Measurements from ENCODE around the gene EGFL7. TPM values are rescaled to one million over a fixed set of nuclear protein-coding genes. Genes with fewer than 3 reads are reported as not detected.
"Not testable (repeated sequence)": the region's sequence is repeated elsewhere in the genome, so short reads cannot be mapped to it uniquely, and the experiment has no call there.

The EGFL7 gene
- polyA plus RNA-seq, 1 donor, result 90.8 TPM

DNA sequence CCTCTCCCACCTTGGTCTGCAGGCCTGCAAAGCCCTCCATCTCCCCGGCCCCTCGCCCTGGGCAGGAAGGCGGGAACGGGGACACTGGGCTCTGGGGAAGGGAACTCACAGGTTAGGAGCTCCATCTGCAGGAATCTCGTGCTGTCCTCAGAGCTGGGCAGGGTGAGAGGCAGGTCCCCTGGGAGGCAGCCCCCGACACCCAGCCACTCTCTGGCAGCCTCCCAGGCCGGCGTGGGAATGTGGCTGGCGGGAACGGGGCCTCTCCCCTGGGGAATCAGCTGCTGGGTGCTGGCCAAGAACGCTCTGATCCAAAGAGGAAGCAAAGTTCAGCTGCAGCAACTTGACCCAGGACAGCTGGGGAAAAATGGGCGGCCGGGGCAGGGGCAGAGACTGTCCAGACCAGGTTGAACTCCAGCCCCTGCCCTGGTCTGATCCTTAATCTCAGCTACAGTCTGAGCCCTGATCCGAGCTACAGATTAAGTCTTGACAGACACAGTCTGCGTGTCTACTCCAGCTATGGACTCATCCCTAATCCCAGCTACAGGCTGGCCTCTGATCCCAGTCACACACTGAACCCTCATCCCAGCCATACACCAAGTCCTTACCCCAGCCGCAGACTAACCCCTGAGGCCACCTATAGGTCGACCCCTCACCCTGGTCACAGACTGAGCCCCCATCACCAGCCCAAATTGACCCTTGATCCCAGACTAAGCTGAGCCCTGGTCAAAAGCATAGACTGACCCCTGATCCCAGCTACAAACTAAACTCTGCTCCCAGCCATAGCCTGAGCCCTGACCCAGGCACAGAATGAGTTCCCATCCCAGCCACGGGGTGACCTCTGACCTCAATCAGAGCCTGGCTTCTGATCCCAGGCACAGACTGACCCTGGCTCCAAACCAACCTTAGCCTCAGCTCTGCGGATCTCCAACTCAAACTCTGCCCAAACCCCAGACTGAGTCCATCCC, 37.3 kb upstream of the EGFL7 start:
- DNase-seq, result no peak

DNA sequence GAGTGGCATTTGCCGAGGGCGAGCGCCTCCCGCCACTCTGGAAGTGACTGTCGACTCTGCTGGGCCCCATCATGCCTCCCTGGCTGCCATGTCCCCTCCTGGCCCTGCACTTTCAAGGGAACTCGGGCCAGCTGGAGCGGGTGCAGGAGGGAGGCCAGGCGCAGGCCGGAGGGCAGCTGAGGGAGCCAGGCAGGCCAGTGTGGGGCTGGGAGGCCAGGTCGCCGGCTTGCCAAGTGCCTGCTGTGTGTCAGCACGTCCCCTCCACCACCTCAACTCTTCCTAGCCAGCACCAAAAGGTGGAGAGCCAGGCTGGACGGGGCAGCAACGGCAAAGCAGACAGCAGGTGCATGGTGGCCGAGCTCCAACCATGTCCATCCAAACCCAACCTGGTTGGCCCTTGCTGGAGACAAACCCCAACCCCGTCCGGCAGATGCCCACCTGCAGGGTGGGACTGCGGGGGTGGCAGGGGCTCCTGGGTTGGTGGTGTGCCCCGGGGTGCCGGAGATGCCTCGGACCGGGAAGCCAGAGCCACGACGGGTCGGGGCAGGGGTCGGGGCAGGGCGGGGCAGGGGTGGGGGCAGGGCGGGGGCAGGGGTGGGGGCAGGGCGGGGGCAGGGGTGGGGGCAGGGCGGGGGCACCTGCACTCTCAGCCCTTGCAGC, 36.5 kb upstream of the EGFL7 start:
- DNase-seq, result no peak

DNA sequence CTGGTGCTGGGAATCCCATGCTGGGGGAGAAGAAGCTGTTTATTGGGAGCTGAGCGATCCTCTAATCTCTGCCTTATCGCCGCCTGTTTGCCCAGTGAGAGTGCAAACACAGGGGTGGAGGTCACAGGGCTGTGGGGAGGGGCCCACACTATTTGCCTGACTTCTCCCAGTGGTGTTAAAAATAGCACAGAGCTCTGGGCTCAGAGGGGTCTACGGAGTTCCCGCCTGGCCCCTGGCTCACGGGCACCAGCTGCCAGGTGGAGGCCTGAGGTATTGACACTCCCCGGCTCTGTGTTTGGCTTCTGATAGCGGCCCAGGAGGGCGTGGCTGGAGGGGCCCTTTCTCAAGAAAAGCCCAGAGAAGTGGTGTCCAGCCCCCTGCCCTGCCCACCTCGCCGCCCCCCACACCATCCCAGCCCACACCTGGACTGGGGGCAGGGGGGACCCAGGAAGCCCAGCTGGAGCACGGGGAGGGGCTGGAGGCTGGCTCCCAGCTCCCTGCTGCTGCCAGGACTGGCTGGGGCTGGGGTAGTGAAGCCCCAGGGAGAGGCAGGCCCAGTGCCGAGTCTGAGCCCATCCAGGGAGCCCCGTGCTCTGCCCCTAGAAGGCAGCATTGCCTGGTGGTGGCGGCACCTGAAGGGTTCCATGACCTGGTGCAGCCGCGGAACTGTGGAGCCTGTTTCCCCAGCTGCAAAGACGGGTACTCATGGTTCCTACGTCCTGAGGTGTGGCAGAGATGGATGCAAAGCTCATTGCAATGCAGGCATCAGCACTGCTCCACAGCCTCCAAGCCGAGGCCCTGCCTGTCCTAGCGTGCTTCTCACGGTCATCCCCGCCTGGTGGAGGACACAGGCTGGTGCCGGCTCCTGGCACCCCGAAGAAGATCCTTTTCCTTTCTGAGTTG, 35.7 kb upstream of the EGFL7 start:
- no peak for DNase-seq

DNA sequence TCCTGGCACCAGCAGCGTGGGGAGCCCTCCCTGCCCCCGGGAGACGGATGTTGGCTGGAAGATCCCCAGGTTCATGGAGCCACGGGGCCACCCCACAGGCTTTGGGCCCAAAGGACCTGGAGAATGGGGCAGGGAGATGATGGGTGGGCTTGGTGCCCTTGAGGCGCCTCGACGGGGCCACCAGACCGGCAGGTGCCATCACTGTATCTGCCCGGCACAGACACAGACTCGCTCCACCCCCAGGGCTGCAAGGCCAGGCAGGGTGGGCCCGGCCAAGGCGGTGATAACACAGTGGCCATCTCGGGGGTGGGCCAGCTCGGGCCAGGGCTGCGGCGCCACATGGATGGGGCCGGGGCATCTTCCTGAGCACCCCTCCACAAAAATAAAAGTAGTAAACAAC, 35.0 kb upstream of the EGFL7 start:
- no peak for DNase-seq

DNA sequence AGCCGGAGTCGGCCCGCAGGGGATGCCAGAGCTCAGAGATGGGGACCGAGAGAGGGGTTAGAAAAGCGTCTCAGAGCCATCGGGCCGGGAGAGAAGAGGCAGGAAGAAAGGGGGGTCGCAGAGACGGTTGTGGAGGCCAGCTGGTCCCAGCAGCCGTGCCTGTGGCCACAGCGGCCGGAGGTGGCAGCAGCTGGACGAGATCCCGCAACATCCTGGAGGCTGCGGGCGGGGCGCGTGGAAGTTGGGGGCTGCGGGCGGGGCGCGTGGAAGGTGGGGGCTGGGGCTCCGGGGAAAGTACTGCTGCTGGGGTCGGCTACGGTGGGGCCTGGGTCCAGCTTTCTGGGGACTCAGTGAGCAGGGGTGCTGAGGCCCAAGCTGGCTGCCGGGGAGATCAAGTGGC, 34.4 kb upstream of the EGFL7 start:
- no peak for DNase-seq

DNA sequence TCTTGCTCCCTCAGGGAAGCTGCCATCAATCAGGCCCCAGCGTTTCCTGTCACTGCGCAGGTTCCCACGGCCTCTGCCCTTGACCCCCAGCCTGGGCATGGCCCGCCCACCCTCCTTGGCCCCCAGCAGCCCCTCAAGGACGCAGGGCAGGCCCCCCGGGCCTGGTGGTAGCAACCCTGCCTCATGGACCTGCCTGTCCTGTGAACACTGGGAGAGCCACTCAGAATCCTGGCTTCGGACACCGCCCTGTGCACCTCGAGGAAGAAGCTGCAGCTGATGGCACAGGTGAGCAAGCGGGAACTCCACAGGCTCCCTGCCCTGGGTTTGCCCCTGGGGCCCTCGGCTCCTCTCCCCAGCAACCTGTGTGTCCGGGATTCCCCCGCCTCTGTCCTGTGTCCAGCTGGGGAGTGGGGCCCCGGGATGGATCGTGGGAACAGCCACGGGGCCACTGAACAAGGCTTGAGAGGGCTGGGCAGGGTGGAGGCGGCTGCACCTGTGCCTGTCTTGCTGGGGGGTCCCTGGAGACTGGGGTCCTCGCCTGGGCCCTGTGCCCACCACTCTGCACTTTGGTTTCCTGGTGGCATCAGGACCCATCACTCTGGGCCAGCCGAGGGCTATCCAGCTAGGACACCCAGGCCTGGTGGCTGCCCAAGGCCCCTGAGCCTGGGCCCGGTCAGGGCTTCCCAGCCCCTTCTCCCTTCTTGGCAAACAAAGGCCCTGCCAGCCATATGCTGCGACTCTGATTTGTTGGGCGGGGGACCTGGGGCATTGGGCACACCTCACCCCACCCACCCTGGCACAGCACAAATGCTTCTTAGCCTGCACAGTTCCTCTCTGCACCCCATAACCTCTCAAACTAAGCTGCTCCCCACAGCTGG, 33.5 kb upstream of the EGFL7 start:
- DNase-seq, result no peak

DNA sequence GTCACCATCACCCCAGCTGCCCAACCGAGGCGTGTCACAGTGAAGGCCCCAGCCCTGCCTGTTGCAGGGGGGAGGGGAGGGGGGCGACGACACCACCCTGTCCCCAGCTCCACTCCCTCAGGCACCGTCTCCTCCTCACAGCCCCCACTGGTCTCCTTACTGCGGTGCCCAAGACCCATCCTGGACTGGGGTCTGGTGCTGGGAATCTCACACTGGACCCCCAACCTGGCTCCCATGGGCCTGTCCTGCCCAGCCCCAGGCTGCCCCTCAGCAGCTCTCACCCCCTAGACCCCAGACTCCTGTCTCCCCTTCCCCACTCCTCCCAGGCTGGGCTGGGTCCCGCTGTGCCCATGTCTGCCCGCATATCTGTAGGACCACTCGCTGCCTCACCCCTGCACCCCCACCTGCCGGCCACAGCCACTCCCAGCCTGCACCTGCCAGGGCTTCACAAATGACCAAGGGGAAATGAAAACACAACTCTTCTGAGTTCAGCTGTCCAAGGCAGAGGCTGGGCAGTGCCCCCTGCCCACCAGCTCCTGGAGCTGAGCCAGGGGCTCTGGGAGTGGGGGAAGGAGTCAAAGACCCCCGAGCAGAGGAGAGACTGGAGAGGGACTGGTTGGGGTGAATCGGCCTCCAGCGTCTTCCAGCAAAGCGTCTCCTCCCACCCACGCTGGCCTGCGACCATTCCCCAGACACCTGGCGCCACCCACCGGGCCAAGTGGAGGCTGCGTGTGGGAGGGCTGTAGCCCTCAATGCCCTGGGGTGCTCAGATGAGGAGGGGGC, 32.6 kb upstream of the EGFL7 start:
- DNase-seq, result no peak

DNA sequence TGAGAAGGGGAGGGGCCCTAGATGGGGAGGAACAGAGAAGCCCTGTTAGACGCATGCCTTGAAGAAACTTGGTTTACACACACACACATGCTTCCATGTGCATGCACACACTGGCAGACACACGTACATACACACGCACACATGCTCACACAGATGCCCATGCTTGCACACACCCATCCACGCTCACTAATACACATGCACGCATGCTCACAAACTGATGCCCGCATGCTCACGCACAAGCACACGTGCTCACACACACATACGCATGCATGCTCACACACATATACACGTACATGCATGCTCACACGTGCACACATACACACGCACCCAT, 32.1 kb upstream of the EGFL7 start:
- no peak for DNase-seq

DNA sequence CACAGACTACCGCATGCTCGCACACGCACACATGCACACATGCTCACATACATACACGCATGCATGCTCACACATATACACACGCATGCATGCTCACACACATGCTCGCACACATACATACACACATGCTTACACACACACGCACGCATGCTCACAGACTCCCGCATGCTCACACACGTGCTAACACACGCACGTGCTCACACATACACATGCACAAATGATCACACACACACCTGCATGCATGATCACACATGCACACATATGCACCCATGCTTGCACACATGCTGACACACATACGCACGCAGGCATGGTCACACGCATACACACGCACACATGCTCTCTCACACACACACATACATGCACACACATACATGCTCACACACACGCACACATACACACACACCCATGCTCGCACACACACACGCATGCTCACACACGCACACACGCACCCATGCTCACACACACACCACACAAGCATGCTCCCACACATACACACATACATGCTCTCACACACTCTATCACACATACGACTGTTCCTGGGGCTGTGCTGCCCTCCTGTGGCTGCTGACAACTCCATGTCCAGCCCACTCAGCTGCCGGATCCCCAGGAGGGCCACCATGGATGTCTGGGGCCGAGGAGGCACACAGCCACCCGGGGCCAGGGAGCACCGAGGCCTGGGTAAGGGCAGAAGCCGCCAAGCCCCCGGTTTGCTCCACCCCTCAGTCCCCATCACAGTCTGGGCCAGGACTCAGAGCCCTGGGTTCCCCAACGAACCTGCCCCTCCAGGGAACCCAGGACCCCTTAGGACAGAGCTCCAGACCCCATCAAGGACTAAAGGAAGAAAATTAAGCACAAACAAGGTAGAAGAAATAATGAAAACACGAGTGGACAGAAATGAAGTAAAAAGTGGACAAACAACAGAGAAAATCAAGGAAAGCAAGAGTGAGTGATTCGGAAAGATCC, 31.4 kb upstream of the EGFL7 start:
- peak; percentile 83 for DNase-seq

DNA sequence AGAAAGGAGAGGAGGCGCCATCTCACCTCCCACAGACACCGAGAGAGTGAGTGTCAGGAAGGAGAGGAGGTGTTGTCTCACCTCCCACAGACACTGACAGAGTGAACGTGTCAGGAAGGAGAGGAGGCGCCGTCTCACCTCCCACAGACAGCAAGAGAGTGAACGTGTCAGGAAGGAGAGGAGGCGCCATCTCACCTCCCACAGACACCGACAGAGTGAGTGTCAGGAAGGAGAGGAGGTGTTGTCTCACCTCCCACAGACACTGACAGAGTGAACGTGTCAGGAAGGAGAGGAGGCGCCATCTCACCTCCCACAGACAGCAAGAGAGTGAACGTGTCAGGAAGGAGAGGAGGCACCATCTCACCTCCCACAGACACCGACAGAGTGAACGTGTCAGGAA, 30.6 kb upstream of the EGFL7 start:
- DNase-seq, result not testable (repeated sequence)

DNA sequence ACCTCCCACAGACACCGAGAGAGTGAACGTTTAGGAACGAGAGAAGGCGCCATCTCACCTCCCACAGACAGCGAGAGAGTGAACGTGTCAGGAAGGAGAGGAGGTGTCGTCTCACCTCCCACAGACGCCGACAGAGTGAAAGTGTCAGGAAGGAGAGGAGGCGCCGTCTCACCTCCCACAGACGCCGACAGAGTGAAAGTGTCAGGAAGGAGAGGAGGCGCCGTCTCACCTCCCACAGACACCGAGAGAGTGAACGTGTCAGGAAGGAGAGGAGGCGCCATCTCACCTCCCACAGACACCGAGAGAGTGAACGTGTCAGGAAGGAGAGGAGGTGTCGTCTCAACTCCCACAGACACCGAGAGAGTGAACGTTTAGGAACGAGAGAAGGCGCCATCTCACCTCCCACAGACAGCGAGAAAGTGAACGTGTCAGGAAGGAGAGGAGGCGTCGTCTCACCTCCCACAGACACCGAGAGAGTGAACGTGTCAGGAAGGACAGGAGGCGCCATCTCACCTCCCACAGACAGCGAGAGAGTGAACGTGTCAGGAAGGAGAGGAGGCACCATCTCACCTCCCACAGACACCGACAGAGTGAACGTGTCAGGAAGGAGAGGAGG, 30.1 kb upstream of the EGFL7 start:
- not testable (repeated sequence) for DNase-seq

DNA sequence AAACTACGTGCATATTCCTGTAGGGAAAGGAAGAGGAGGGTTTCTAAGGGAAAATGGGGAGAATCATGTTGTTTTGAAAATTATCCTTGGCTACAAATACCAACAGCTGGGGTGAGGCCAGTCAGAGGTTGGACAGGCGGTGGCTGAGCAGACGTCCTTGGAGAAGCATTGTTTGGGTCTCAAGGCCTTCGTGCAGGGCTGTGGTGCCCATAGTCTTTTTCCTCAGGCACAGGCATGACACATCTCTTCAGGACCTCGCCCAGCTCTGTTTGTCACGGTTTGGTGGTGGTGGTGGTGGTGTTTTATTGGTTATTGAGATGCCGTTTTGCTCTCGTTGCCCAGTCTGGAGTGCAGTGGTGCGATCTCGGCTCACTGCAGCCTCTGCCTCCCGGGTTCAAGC, 27.8 kb upstream of the EGFL7 start:
- DNase-seq, result no peak

DNA sequence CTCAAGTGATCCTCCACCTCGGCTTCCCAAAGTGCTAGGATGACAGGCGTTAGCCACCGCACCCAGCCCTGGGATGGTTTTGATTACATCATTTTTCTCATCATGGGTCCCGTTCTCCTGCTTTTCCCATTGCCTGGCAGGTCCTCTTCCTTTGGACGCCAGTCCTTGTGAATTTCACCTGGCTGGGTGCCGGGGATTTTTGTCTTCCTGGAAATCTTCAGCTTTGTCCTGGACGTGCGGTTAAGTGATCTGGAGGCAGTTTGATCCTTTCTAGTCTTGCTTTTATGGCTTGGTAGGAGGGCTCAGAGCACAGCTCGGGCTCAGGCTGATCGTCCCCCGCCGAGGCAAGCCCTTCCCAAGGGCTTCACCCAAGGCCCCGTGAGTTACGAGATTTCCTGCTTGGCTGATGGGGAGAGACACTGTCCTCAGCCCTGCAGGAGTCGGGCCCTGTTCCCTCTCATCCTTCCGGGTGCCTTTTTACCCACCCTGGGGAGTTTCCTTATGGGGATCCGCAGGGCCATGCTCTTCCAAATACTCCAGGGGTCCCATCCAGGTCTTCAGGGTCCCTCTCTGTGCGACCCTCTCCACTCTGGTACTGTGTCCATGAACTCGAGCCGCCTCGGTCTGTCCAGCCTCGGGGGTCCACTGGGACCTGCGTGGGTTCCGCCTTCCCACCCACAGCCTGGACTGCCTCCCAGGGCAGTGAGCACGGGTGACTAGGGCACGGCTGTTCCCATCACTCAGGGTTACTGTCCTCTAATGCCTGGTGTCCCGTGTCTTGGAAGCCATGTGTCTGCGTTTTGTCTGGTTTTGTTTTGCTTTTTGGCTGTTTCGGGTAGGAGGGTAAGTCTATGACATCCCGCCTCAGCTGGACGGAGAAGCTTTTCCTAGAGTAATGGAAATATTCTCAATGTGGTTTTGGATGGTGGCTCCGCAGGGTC, 22.3 kb upstream of the EGFL7 start:
- peak; percentile 86 for DNase-seq

DNA sequence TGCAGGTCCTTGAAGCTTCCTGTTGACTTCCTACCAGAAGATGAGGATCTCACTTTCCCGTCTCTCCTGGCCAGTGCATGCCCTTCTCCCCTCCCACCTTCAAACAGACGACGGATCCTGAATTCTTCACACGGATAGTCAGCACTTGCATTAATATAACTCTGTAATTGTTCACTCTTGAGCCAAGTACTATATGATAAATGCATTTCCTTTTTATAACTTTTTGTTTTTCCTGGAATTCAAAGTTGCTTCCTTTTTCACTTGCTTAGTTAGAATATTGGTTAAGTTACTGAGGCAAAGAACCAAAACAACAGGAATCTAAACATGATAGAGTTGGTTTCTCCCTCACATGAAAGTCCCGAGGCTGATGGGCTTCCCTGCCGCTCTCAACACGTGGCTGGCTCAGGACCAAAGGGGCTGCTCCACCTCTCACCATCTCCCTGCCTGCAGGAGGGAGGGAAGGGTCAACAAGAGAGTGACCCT, 20.2 kb upstream of the EGFL7 start:
- DNase-seq, result no peak

DNA sequence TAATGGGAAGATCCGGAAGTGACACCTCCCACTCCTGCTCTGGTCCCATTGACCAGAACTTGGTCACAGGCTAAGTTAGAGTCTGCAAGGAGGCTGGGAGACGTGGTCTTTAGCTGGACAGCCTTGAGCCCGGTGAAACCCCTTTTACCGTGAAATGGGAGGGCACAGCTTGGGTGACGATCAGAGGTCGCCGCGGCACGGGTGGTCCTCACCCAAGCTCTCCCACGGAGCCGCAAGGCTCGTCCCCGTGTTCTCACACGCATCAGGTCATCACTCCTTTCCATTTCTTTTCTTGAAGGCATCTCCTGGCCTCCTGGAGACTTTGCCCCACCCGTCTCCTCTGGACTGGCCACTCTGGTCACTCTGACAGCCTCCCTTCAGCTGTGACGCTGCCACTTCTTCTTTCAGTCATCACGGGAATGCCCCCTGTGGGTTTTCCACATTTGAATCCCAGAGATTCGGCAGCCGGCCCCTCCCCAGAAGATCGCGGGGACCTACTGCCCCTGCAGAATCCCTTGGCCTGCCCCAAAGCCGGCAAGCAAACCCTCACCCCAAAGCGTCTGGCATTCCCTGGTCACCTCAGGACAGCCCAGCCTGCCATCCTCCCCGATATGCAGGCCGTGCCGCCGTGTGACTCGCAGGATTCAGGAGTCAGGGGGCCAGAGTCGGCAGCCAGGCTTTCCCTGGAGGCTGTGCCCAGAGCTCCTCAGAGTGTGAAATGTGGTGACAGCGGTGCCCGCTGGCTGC, 18.9 kb upstream of the EGFL7 start:
- no peak for DNase-seq

DNA sequence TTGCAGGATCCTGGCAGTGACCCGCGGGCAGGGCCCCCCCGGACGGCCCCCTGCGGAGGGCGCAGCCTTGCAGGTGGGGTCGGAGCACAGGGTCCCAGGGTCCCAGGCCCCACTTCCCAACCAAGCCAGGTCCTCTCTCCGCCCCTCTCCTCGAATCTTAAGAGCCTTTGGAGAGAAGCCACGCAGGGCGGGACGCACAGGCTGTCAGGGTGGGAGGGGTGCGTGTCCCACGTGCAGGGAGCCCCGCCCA, 18.4 kb upstream of the EGFL7 start:
- DNase-seq, result peak; percentile 80

DNA sequence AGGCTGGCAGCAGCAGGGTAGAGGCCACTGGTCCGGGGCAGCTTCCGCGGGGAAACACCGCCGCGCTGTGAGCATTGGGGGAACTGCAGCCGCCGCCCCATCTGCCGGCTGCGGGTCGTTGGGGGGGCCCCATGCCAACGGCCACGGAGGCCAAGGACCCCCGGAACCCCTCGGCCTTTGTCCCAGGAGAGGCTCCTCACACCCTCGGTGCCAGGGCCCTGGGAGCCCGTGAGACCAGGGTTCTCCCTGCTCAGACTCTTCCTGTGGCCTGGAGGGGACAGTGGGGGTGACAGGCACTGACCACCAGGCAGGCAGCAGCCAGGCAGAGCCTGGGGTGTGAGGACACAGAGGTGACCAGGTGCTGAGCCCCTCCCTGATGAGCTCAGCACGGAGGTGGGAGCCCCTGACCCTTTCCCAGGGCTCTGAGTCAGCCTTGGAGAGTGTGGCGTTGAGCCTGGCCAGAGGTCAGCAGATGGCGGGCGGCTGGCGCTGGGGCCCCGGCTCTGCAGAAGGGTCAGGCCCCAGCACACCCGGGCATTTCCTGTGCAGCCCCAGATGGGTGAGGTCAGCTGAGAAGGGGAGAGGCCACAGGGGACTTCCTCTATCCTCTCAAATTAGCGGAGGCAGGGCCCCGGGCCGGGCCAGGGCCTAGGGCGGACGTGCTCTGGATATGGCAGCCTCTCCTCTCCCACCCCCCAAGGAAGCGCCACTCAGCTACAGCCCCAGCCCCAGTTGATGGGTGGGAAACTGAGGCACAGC, 17.9 kb upstream of the EGFL7 start:
- DNase-seq, result no peak
